Measurements from ENCODE around the gene TRIM74. TPM values are rescaled to one million over a fixed set of nuclear protein-coding genes. Genes with fewer than 3 reads are reported as not detected.
"Not testable (repeated sequence)": the region's sequence is repeated elsewhere in the genome, so short reads cannot be mapped to it uniquely, and the experiment has no call there.

The TRIM74 gene
- 1 to 10 TPM; 1.0 to 1.1 TPM for total RNA-seq

DNA sequence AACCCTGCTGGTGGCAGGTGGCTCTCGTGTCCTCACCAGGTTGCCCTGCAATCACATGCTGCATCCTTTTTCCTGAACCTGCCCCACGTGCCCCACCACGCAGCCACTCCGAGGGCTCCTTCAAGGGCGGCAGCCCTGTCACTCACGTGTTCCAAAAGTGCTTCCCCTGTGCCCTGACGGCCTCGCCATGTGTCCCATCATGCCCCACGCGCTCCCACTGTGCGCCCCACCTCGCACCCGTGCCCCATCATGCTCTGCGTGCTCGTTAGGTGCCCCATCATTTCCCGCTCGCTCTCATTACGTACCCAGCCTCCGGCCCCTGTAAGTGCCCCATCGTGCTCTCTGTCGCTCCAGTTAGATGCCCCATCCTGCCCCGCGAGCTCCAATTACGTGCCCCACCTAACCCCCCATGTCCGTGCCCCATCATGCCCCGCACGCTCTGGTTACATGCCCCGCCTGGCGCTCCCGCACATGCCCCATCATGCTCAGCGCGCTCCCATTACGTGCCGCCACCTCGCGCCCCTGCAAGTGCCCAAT lies at the start of gene TRIM74:
TSS of gene TRIM74 (minus strand) at position 487 of the 537 bp plus-strand sequence. CDS start 3,309 bp downstream, outside the sequence.
- DNase-seq (ENCODE audit: low spot score in 2 of 2); ATAC-seq; H3K27ac Mint-ChIP-seq; H3K9me3 Mint-ChIP-seq; H3K36me3 Mint-ChIP-seq: not testable (repeated sequence)

DNA sequence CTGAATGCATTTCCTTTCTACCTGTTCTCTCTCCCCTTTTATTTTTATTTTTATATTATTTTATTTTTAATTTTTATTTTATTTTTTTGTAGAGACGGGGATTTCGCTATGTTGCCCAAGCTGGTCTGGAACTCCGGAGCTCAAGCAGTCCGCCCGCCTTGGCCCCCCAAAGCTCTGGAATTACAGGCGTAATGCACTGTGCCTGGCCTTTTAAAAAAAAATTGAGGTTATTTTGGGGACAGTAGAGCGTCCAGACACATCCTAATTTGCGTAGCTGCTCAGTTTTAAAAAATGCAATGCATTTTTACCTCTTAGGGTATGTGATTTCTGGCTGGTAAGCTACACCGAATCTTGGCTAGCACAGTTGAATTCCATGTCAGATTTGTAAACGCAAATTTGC lies 37.2 kb upstream of the TRIM74 start:
- H3K9me3 Mint-ChIP-seq; ATAC-seq; H3K27ac Mint-ChIP-seq; H3K36me3 Mint-ChIP-seq; DNase-seq (ENCODE audit: low spot score in 2 of 2): not testable (repeated sequence)

DNA sequence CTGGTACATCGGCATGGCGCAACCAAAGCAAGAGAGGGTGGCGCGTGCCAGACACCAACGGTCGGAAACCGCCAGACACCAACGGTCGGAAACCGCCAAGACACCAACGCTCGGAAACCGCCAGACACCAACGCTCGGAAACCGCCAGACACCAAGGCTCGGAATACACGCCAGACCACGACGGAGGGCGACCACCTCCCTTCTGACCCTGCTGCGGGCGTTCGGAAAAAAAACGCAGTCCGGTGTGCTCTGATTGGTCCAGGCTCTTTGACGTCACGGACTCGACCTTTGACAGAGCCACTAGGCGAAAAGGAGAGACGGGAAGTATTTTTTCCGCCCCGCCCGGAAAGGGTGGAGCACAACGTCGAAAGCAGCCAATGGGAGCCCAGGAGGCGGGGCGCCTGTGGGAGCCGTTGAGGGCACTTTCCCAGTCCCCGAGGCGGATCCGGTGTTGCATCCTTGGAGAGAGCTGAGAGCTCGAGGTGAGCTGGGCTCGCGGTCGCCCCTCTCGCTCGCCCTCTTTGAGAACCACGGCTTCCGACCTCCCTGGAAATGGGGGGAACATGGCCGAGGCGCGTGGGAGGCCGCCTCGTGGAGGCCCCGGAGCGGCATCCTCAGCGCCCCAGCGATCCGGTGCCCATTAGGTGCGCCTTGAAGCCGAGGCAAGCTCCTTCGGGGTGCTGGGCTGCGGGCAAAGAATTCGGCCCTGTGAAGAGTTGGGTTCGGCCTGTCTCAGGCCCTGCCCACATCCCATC lies 36.6 kb upstream of the TRIM74 start:
- ATAC-seq, result peak; percentile 91 to 92
- H3K27ac Mint-ChIP-seq, result peak overlapping the region; percentile 91 to 99
- peak; percentile 83 to 100 for DNase-seq (ENCODE audit: low spot score in 2 of 2)
- not testable (repeated sequence) for H3K9me3 Mint-ChIP-seq, H3K36me3 Mint-ChIP-seq

DNA sequence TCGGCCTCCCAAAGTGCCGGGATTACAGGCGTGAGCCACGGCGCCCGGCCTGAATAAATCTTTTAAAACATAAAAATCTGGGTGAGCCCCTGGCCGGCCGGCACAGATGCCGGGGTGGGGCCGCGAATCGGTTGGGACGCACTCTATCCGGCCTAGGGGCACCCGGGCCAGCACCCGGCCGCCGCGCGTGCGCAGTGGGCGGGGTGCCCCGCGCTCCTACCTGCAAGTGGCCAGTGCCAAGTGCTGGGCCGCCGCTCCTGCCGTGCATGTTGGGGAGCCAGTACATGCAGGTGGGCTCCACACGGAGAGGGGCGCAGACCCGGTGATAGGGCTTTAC lies 36.1 kb upstream of the TRIM74 start:
- H3K27ac Mint-ChIP-seq, result peak overlapping the region; percentile 91 to 99
- DNase-seq (ENCODE audit: low spot score in 2 of 2) (peak; percentile 72 to 93), ATAC-seq (peak; percentile 83 to 89)
- not testable (repeated sequence) for H3K9me3 Mint-ChIP-seq, H3K36me3 Mint-ChIP-seq

- DNase-seq (ENCODE audit: low spot score in 2 of 2); H3K36me3 Mint-ChIP-seq; ATAC-seq; H3K9me3 Mint-ChIP-seq; H3K27ac Mint-ChIP-seq: not testable (repeated sequence)
Measured at GRCh38 chr7:72997887-72998468, 28.7 kb upstream of the TRIM74 start.

- not testable (repeated sequence) for DNase-seq (ENCODE audit: low spot score in 2 of 2); H3K9me3 Mint-ChIP-seq; ATAC-seq; H3K27ac Mint-ChIP-seq; H3K36me3 Mint-ChIP-seq
Measured at GRCh38 chr7:72997447-72997846, 28.2 kb upstream of the TRIM74 start.

- DNase-seq (ENCODE audit: low spot score in 2 of 2); H3K27ac Mint-ChIP-seq; ATAC-seq; H3K9me3 Mint-ChIP-seq; H3K36me3 Mint-ChIP-seq: not testable (repeated sequence)
Measured at GRCh38 chr7:72995484-72995883, 26.2 kb upstream of the TRIM74 start.

GRCh38 chr7:72990146-72990913 lies 21.1 kb upstream of the TRIM74 start:
- H3K9me3 Mint-ChIP-seq; H3K36me3 Mint-ChIP-seq; H3K27ac Mint-ChIP-seq; DNase-seq (ENCODE audit: low spot score in 2 of 2): not testable (repeated sequence)
- peak in 1 of 2 donors; percentile 32 for ATAC-seq

DNA sequence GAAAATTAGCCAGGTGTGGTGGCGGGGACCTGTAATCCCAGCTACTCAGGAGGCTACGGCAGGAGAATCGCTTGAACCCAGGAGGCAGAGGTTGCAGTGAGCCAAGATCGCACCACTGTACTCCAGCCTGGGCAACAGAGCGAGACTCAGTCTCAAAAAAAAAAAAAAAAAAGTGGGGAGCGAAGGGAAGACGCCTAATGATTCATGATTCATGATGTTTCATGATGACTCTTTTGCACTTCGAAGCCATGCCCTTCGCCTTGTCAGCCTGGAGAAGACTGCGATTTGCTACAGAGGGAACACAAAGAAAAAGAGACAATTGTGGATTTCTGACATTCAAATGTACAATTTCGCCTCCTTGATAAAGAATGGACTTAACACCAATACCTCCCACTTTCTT lies 12.8 kb upstream of the TRIM74 start:
- H3K27ac Mint-ChIP-seq; H3K36me3 Mint-ChIP-seq; H3K9me3 Mint-ChIP-seq; ATAC-seq; DNase-seq (ENCODE audit: low spot score in 2 of 2): not testable (repeated sequence)

- H3K27ac Mint-ChIP-seq; H3K36me3 Mint-ChIP-seq; DNase-seq (ENCODE audit: low spot score in 2 of 2); H3K9me3 Mint-ChIP-seq; ATAC-seq: not testable (repeated sequence)
Measured at GRCh38 chr7:72980382-72980781, 11.1 kb upstream of the TRIM74 start.

- not testable (repeated sequence) for DNase-seq (ENCODE audit: low spot score in 2 of 2); H3K9me3 Mint-ChIP-seq; H3K36me3 Mint-ChIP-seq; H3K27ac Mint-ChIP-seq; ATAC-seq
Measured at GRCh38 chr7:72976434-72976833, 7.2 kb upstream of the TRIM74 start.

DNA sequence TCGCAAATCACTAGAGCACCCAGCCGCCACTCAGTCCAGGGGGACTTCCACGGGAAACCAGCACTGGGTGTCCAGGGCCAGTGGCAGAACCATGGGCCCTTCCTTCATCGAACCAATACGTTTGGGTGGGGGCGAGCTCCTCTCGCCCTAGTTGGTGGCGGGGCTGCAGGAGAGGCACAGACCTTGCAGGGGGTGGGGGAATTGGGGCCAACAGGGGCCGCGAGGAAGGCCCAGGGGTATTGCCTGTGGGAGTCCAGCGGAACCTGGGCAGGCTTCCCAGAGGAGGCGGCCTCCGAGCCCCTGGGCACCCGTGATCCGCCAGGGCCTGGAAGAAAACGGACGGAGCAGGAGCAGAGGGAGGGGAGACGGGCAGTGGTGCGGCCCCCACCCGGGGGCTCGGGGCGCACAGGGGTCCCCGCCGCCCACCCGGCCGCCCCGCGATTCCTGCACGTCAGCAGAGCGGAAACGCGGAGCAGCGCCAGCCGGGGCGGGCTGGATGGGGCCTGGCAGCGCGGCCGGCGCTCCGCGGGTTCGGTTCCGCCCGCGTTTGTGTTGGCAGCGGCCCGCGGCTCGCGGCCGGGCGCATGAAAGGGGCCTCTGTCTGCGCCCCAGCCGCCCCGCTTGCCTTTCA lies 6.5 kb upstream of the TRIM74 start:
- H3K36me3 Mint-ChIP-seq; ATAC-seq; DNase-seq (ENCODE audit: low spot score in 2 of 2); H3K27ac Mint-ChIP-seq; H3K9me3 Mint-ChIP-seq: not testable (repeated sequence)

GRCh38 chr7:72974781-72975180 lies 5.5 kb upstream of the TRIM74 start:
- peak in 1 of 2 donors; percentile 6 for ATAC-seq
- H3K27ac Mint-ChIP-seq; H3K36me3 Mint-ChIP-seq; DNase-seq (ENCODE audit: low spot score in 2 of 2); H3K9me3 Mint-ChIP-seq: not testable (repeated sequence)

DNA sequence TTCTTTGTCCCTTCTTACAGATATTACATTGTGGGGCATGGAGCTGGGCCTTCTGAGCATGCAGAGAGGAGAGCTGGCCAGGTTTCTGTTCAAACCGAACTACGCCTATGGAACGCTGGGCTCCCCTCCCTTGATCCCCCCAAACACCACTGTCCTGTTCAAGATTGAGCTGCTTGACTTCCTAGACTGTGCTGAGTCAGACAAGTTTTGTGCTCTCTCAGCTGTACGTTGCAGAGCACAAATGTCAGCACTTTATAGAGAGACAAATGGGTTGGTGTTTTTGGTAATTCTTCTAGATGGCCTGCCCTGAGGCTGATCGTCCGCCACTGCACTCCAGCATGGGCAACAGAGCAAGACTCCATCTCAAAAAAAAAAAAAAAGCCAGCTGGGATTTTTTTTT lies 2.2 kb upstream of the TRIM74 start:
- ATAC-seq; H3K36me3 Mint-ChIP-seq; H3K27ac Mint-ChIP-seq; DNase-seq (ENCODE audit: low spot score in 2 of 2); H3K9me3 Mint-ChIP-seq: not testable (repeated sequence)

GRCh38 chr7:72969688-72970087 lies 422 bp upstream of the TRIM74 start:
- not testable (repeated sequence) for H3K27ac Mint-ChIP-seq; DNase-seq (ENCODE audit: low spot score in 2 of 2); ATAC-seq; H3K36me3 Mint-ChIP-seq; H3K9me3 Mint-ChIP-seq

GRCh38 chr7:72966892-72967291 lies 2.4 kb downstream of the TRIM74 start:
- not testable (repeated sequence) for H3K27ac Mint-ChIP-seq; H3K9me3 Mint-ChIP-seq; ATAC-seq; H3K36me3 Mint-ChIP-seq; DNase-seq (ENCODE audit: low spot score in 2 of 2)
